PC-9 (cell line): ENCODE results near the gene ZDHHC11.

Experiments used
- EZH2 ChIP-seq: fragments of 200-600 bp; sonication (generic); IDR thresholded peaks from 2 replicates; pipeline ENCODE4 v1.8.0; 2017; ENCODE audit warnings: antibody characterized with exemption, low read depth
- TF ChIP-seq, protein P1 (sequence below): fragments of 200-600 bp; sonication (generic); conservative IDR thresholded peaks from 2 replicates; pipeline ENCODE4 v1.6.1; 2017; ENCODE audit warnings: mixed run types, antibody characterized with exemption, mild to moderate bottlenecking, moderate library complexity

- TF ChIP-seq, protein P1, sequence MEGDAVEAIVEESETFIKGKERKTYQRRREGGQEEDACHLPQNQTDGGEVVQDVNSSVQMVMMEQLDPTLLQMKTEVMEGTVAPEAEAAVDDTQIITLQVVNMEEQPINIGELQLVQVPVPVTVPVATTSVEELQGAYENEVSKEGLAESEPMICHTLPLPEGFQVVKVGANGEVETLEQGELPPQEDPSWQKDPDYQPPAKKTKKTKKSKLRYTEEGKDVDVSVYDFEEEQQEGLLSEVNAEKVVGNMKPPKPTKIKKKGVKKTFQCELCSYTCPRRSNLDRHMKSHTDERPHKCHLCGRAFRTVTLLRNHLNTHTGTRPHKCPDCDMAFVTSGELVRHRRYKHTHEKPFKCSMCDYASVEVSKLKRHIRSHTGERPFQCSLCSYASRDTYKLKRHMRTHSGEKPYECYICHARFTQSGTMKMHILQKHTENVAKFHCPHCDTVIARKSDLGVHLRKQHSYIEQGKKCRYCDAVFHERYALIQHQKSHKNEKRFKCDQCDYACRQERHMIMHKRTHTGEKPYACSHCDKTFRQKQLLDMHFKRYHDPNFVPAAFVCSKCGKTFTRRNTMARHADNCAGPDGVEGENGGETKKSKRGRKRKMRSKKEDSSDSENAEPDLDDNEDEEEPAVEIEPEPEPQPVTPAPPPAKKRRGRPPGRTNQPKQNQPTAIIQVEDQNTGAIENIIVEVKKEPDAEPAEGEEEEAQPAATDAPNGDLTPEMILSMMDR = no peak
- no peak for TF ChIP-seq EZH2
These were observed 21.5 kb upstream of the ZDHHC11 start for GRCh38 chr5:872301-872700.
